Fibroblast of pulmonary artery (primary cell): ENCODE data around the gene BRF1.

Experiments used
- DNase-seq: peaks from one replicate; pipeline ENCODE4 v3.0.0-alpha.2; 2010; ENCODE audit warnings: low read depth
- H3K4me3 ChIP-seq: replicated peaks from 2 replicates; pipeline ENCODE4 v1.5.1; 2011; ENCODE audit warnings: low read depth, mild to moderate bottlenecking, control low read depth, low read length, moderate library complexity
- CTCF ChIP-seq: IDR thresholded peaks from 2 replicates; pipeline ENCODE4 v1.5.1; 2011; ENCODE audit warnings: mild to moderate bottlenecking, control low read depth, low read length, inconsistent platforms; ENCODE audit errors: missing control alignments

The BRF1 gene

GRCh38 chr14:105275267-105275946 lies 25.4 kb downstream of the BRF1 start:
- TF ChIP-seq CTCF, result no peak
- no peak overlapping the region for H3K4me3 ChIP-seq
- peak; percentile 51 for DNase-seq

- no peak overlapping the region for H3K4me3 ChIP-seq
- no peak for DNase-seq
- no peak for TF ChIP-seq CTCF
Measured at GRCh38 chr14:105274637-105275036, 26.2 kb downstream of the BRF1 start.

GRCh38 chr14:105273062-105273461 lies 27.7 kb downstream of the BRF1 start:
- TF ChIP-seq CTCF, result no peak
- no peak for DNase-seq
- no peak overlapping the region for H3K4me3 ChIP-seq

- no peak overlapping the region for H3K4me3 ChIP-seq
- no peak for TF ChIP-seq CTCF
- no peak for DNase-seq
Measured at GRCh38 chr14:105272623-105273022, 28.2 kb downstream of the BRF1 start.

- TF ChIP-seq CTCF, result no peak
- H3K4me3 ChIP-seq, result no peak overlapping the region
- DNase-seq, result no peak
Measured at GRCh38 chr14:105271224-105271890, 29.4 kb downstream of the BRF1 start.

GRCh38 chr14:105269405-105269804 lies 31.4 kb downstream of the BRF1 start:
- DNase-seq, result no peak
- no peak overlapping the region for H3K4me3 ChIP-seq
- no peak for TF ChIP-seq CTCF
